Measurements from ENCODE around the gene HNRNPA1.
"Not testable (repeated sequence)": the region's sequence is repeated elsewhere in the genome, so short reads cannot be mapped to it uniquely, and the experiment has no call there.

HNRNPA1 gene

GRCh38 chr12:54282949-54283593, 2.5 kb downstream of the HNRNPA1 start:
- peak; percentile 52 to 67 for DNase-seq
- TF ChIP-seq GATA1 (IDR thresholded peaks at IDR 0.05; ENCODE audit: low read depth, low read length): no peak
- TF ChIP-seq POLR2A (IDR thresholded peaks at IDR 0.05; ENCODE audit: low read length): no peak

DNA sequence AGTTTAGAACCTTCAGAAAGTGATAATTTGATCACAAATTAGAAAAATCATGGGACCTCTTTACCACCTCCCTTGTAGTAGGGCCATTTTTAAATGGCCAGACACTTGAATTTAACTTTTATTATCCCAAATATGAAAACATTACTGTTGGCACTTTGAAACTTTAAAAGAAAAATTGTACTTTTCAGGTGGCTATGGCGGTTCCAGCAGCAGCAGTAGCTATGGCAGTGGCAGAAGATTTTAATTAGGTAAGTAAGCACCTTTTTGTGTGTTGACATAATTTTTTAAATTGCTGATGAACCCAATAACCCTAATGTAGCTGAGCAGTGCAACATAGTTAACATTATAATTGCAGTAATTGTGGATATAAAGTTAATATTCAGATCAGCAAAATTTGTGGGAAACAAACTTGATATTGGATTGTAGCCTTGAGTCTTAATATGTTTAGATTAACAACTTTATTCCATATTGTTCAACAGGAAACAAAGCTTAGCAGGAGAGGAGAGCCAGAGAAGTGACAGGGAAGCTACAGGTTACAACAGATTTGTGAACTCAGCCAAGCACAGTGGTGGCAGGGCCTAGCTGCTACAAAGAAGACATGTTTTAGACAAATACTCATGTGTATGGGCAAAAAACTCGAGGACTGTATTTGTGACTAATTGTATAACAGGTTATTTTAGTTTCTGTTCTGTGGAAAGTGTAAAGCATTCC, 3.7 kb downstream of the HNRNPA1 start:
- DNase-seq: not testable (repeated sequence)

DNA sequence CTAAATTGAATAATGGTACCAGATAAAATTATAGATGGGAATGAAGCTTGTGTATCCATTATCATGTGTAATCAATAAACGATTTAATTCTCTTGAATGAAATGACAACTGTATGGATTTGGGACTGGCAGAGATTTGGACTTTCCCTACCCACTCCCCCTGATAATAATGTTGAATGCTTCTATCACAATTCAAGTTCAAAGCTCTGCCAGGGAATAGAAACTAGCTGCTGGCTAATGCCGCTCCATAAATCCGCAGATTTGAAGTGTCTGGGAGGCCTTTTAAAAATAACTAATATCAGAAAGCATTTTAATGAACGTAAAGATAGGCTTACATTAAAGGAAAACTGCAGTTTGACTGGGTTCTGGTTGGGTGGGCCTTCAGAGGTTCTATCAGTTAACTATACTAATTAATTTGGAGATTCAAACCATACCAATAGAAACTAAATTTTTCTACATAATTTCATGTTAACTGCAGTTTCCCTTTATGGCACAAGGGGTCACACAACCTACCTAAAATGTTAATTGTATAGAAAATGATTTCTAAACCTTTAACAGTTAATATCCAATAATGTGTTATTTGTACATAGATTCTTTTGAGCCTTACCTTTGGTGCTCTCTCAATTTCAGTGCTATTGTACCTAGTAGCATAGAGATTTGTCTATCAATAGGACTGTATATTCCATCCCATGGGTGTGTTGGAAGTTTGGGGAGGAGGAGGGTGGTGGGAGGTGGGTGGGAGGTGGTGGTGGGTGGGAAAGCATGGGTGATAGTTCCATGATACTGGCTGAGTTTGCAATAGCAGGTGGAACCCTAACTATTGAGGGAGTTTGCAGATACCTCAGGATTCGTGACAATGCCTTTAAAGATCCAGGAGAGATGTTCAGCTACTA, 4.9 kb downstream of the HNRNPA1 start:
- no peak for TF ChIP-seq GATA1 (IDR thresholded peaks at IDR 0.05; ENCODE audit: low read depth, low read length)
- no peak for TF ChIP-seq POLR2A (IDR thresholded peaks at IDR 0.05; ENCODE audit: low read length)
- DNase-seq: no peak

DNA sequence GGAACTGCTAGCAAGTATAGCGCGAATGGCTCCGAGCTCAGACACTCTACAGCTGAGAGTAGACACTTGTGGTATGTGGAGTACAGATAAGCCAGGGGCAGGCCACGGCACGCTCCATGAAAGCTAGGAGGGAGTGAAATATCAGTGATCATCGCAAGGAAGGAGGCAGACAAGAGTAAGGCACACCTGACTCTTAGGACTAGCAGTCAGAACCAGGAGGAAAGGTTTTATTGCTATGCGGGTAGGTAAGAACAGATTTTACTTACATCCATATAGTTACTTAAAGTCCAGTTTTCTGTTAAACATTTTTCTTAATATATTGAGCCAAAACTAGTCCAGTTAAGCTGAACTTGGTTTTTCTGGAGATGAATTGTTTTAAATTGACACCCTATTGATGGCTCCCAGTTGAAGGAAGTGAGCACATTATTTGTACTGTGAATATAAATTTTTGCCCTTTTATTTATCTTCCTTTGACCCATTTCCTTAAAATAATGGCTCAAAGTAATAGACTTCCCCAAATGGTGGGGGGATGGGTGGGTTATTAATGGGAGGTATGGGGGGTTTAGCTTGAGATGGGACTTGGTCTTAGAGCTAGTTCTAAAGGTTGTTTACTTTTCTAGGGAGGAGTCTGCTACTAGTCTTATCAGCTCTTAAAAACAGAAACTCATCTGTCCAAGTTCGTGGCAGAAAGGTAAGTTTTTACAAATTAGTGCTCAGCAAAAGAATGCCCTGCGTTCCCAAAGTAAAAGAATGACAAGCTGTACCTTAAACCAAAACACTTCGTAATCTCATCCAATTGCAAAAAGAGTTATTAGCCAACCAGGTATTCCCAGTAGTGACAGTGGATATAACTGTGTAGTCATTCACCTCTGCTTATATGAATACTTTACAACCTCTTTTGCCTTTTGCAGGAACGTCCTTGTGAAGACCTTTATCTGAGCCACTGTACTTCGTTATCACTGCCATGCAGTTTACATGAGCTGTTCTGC, 5.8 kb downstream of the HNRNPA1 start:
- DNase-seq: peak; percentile 86 to 88
- TF ChIP-seq GATA1 (IDR thresholded peaks at IDR 0.05; ENCODE audit: low read depth, low read length): no peak
- TF ChIP-seq POLR2A (IDR thresholded peaks at IDR 0.05; ENCODE audit: low read length): peak; percentile 68

DNA sequence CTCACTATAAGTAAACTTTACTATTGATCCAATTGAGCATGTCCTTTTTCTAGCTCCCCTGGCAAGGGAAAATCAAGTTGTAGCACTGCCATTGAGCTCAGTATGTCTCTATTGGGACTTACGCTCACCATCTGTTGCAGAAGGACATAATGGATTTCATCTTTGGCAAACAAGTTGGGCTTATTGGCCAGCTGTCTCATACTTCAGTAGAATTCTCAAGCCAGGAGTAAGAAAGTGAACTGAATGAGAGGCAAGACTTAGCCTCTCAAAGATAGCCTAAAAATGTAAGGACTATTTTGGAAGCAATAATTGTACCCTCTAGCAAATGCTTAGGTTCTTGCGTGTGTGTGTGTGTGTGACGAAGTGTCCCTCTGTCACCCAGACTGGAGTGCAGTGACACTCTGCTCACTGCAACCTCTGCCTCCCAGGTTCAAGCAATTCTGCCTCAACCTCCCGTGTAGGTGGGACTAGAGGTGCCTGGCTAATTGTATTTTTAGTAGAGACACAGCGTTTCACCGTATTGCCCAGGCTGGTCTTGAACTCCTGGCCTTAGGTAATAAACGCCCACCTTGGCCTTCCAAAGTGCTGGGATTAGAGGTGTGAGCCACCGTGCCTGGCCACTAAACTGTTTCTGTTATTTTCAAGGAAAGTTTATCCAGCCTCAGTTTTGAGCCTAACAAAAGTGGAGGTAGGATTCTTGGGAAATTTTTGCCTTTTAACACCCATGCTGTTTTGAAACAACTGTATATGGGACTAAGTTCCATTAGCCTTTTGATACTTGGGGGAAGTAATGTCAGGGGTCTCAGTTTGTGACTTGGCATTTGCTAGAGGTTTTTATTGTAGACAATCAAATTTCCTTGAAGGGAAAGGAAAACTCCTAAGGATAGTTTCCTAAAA, 7.0 kb downstream of the HNRNPA1 start:
- DNase-seq: peak in 1 of 2 experiments; percentile 57
- no peak for TF ChIP-seq GATA1 (IDR thresholded peaks at IDR 0.05; ENCODE audit: low read depth, low read length)
- peak; percentile 71 for TF ChIP-seq POLR2A (IDR thresholded peaks at IDR 0.05; ENCODE audit: low read length)

DNA sequence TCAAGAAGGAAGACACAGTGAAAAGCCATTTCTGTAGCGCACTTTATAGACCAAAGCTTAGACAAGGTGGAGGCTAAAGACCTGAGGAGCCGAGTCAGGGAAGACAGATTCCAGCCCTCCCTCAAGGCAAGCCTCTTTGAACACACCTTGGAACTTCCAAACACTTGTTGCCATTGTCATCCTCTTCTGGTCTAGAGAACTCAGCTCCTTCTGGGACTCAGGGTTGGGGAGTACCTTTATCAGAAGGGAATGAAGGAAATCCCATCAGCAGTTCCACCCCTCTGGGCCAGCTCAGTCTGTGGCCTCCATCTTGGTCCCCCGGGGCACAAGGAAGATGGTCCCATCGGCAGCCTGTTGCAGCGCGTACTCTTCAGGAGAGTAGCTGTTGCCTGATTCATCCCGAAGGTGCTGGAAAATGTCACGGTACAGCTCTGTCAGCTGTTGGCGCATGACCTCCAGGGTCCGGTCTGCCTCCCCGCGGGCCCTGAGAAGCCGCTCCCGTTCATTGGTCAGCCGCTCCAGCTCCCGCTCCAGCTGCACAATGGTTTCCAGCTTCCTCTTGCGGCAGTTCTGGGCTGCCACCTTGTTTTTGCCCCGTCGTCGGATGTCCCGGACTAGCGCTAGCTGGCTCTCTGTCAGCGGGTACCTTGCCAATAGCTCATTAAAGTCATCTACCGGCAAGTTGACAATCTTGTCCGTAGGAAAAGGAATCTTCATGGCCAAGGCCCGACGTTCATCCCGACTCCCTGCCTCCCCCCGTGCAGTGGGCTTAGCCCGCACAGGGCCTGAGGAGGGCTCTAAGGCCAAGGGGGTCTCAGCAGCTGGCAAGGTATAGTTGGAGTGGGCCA, 11.8 kb downstream of the HNRNPA1 start:
- no peak for DNase-seq

DNA sequence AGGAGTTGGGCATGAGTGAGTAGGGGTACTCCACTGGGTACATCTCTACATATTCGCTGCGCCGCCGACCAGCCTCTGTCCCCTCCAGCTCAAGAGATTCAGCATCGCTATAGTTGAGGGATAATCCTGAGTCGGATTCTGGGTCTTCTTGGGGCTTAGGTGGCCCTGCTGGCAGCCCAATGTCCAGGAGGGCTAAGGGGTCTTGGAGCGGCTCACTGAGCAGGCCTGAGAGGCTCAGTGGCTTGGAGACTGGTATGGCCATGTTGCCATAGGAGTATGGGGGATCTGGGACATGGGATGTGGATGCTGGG, 12.4 kb downstream of the HNRNPA1 start:
- TF ChIP-seq GATA1 (IDR thresholded peaks at IDR 0.05; ENCODE audit: low read depth, low read length) (no peak), POLR2A (IDR thresholded peaks at IDR 0.05; ENCODE audit: low read length) (no peak)
- DNase-seq: no peak

More for the DNA sequence above, 11.8 kb downstream of the HNRNPA1 start:
- peak; percentile 58 for TF ChIP-seq POLR2A (IDR thresholded peaks at IDR 0.05; ENCODE audit: low read length)
- TF ChIP-seq GATA1 (IDR thresholded peaks at IDR 0.05; ENCODE audit: low read depth, low read length): no peak

DNA sequence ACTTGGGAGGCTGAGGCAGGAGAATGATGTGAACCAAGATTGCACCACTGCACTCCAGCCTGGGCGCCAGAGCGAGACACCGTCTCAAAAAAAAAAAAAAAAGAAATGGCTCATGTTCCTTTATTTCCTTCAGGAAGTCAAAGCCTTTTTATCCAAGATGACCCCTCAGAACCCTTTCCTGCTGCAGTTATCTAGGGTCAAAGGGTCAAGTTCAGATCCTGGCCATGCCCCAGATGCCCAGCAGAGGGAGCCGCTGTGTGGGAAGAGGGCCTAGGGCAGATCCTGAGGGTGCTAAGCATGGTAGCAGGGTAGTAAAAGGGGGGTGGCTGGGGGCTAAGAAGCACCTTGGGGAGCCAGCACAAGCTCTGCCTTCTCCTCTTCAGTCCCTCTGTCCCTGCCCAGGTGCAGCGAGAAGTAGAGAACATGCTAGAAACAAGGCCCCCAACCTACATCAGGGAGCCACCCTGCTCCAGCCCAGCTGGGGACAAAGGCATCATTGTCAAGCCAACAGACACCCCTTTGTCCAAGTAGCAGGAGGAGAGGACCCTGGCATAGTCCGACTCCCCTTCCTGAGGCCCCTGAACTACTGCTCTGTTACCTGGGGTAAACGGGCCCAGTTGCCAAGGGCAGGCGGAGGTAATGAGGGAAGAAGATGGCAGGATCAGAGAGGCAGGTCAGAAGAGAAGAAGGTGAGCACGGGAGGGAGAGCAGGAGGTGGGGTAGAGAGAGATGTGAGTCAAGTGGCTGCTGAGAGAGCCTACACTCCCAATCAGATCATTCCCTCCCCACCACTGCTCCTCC, 13.8 kb downstream of the HNRNPA1 start:
- TF ChIP-seq GATA1 (IDR thresholded peaks at IDR 0.05; ENCODE audit: low read depth, low read length) (no peak), POLR2A (IDR thresholded peaks at IDR 0.05; ENCODE audit: low read length) (peak; percentile 56)
- DNase-seq: peak; percentile 86 to 91

DNA sequence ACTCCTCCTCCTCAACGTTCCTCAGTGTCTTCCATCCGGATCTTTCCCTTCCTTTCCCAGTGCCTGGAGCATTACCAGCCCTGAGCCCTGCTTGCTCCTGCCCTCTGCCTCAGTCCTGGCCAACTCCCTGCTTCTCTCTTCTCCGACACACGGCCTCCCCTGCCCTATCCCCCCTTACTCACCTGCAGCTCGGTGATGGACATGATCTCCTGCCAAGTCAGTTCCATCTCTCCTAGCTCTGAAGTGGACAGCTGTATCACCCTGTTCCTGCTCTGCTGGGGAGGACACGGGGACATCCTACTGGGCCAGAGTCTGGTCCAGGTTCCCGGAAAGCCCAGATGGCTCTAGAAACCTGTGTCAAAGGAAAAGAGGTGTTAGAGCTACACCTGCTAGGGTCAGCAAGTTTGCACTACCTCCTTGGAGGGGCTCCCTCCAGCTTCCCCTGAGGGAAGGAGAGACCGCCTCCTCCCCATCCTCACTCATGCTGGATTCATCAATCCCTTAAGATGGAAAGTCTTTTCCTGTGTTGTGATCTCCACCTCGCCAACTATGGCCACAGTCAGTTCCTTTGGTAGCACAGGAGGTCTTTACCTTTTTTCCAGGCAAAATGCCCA, 14.5 kb downstream of the HNRNPA1 start:
- no peak for DNase-seq
- no peak for TF ChIP-seq POLR2A (IDR thresholded peaks at IDR 0.05; ENCODE audit: low read length)
- TF ChIP-seq GATA1 (IDR thresholded peaks at IDR 0.05; ENCODE audit: low read depth, low read length): no peak

DNA sequence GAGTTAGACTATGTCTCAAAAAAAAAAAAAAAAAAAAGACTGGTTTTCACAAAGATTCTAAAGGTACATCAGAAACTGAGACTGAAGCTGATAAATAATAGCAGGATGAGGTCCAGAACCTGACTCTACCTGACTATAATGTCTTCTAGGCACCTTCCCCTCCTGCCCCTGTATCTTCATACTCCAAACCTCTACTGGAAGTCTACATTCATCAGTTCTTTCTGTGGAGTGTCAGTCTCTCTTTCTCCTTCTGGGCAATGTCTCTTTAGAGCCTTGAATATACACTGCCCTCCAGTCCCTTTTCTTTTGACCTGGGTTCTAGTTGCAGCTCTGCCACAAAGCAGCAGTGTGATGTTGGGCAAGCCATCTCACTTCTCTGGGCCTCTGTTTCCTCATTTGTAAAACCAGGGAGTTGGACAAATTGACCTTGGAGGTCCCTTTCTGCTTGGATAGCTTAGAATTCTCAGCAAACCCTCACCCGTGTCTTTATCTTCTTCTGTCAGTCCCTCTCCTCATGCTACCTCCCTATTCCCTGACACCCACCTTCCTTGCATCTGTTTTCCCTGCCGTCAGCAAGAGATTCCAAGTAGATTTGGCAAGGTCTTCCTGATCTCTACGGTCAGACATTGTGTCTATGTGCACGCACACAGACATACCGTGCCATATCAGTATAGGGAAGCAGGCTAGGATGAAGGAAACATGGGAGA, 16.0 kb downstream of the HNRNPA1 start:
- TF ChIP-seq GATA1 (IDR thresholded peaks at IDR 0.05; ENCODE audit: low read depth, low read length) (no peak), POLR2A (IDR thresholded peaks at IDR 0.05; ENCODE audit: low read length) (no peak)
- peak; percentile 57 to 74 for DNase-seq
